Smooth muscle cell of the coronary artery (primary cell): Measurements from ENCODE around the gene ARHGAP11A. TPM values are rescaled to one million over a fixed set of nuclear protein-coding genes. Genes with fewer than 3 reads are reported as not detected.

Source experiments
- total RNA-seq: library from RNA; depleted of rRNA; stranded (reverse); fragments of >200 nt; gene quantifications from 2 replicates; pipeline ENCODE4 v1.2.3, GENCODE V29; 2014; ENCODE audit warnings: low replicate concordance

ARHGAP11A gene
- 6.5 and 12.5 TPM in 2 replicates for total RNA-seq

GRCh38 chr15:32615051-32615870 is at the start of gene ARHGAP11A:
ARHGAP11A (plus strand) TSS chr15:32615504; CDS start chr15:32616212, 708 bp downstream.

GRCh38 chr15:32593151-32593550 is 22.2 kb upstream of the ARHGAP11A start, which contains the start of gene GOLGA8N:
GOLGA8N (plus strand) TSS chr15:32593456.

GRCh38 chr15:32641517-32642059 is 26.3 kb downstream of the ARHGAP11A start, which contains the start of gene SCG5:
SCG5 (plus strand) TSS chr15:32641710; CDS start chr15:32643593, 1,883 bp downstream.

Other genes starting within 250 kb of the ARHGAP11A start
- gene GOLGA8K, start 212.2 kb upstream of the ARHGAP11A start, total RNA-seq = 0.23 TPM in 2 replicates
- gene GOLGA8O, start 159.9 kb upstream of the ARHGAP11A start, total RNA-seq = 0.60 and 1.2 TPM in 2 replicates
- 4.2 and 6.6 TPM in 2 replicates for gene GOLGA8N, start 22.0 kb upstream of the ARHGAP11A start, total RNA-seq
- gene SCG5, start 26.2 kb downstream of the ARHGAP11A start, total RNA-seq = 4.7 and 100 TPM in 2 replicates
- gene GREM1, start 102.5 kb downstream of the ARHGAP11A start, total RNA-seq = 5.0 and 527 TPM in 2 replicates